ENCODE results near the gene UPF3A.

GRCh38 chr13:114244637-114245036 is 36.8 kb upstream of the UPF3A start:
- no peak for TF ChIP-seq CTCF (IDR thresholded peaks at IDR 0.05)
- TF ChIP-seq POLR2A (IDR thresholded peaks at IDR 0.05) = no peak
